ENCODE data around the gene JMJD6. TPM values are rescaled to one million over a fixed set of nuclear protein-coding genes. Genes with fewer than 3 reads are reported as not detected.

The JMJD6 gene
- total RNA-seq, 1 experiment from 2014 or later: 28.9 TPM

- H3K4me1 Mint-ChIP-seq: peaks cover 8 to 11% of the 10 kb centered on the region in 2 experiments
- Histone ChIP-seq H3K56ac (ENCODE audit: insufficient read length, low read depth, low read length) (no peak overlapping the region), H3K18ac (ENCODE audit: insufficient read length, low read depth, low read length) (no peak overlapping the region), H2BK20ac (ENCODE audit: low read depth, low read length, poor library complexity, severe bottlenecking) (no peak overlapping the region), H4K20me1 (ENCODE audit: control insufficient read depth, insufficient read depth, insufficient read length) (no peaks in the 10 kb centered on the region), H3T11ph (ENCODE audit: low read length) (no peak overlapping the region), H2AK5ac (ENCODE audit: insufficient read length, low read length) (no peak overlapping the region), H2BK120ac (ENCODE audit: low read depth, low read length, poor library complexity, severe bottlenecking) (no peak overlapping the region), H4K91ac (ENCODE audit: insufficient read length, low read depth, low read length) (no peak overlapping the region), H2AFZ (ENCODE audit: low read length) (no peak overlapping the region), H2BK15ac (ENCODE audit: low read depth, low read length) (no peak overlapping the region), H3K27ac (ENCODE audit: insufficient read length, low read depth, low read length) (no peak overlapping the region), H3K79me1 (ENCODE audit: insufficient read depth, low read depth, low read length, poor library complexity, severe bottlenecking) (no peaks in the 10 kb centered on the region), H3K14ac (ENCODE audit: insufficient read depth, low read length) (no peak overlapping the region), H2BK5ac (ENCODE audit: insufficient read length, low read length) (no peak overlapping the region), H3K4me1 (ENCODE audit: insufficient read depth, low read length) (peaks cover 2% of the 10 kb centered on the region; the same call in 1 of the 2 replicates), H4K8ac (replicated peaks; ENCODE audit: insufficient read length, low read depth, low read length) (no peak overlapping the region), H4K5ac (ENCODE audit: insufficient read length, low read depth, low read length) (no peak overlapping the region), H2BK12ac (ENCODE audit: insufficient read length, low read depth, low read length) (no peak overlapping the region), H3K9me3 (ENCODE audit: control insufficient read depth, low read depth, low read length) (no peaks in the 10 kb centered on the region), H3K23me2 (ENCODE audit: insufficient read length, low read depth, low read length, poor library complexity, severe bottlenecking) (peaks cover 1% of the 10 kb centered on the region), H3K79me2 (ENCODE audit: insufficient read depth, low read length) (no peaks in the 10 kb centered on the region), H3K4me2 (ENCODE audit: insufficient read depth, insufficient read length, low read length) (no peak overlapping the region), H3K23ac (ENCODE audit: insufficient read length, low read depth, low read length) (no peak overlapping the region), H3K9ac (ENCODE audit: extremely low read depth, insufficient read length, low read length) (no peak overlapping the region), H3K4ac (ENCODE audit: low read depth, low read length) (no peak overlapping the region), H3K27me3 (ENCODE audit: insufficient read depth, low read length) (no peaks in the 10 kb centered on the region)
- no CpG with 5 or more reads among the region's 16 CpGs for WGBS (ENCODE audit: extremely low coverage, insufficient read length, low lambda C conversion rate)
- no peaks in the 10 kb centered on the region for H3K9me3 Mint-ChIP-seq
- no peak for DNase-seq
- no peak for TF ChIP-seq CTCF (conservative IDR thresholded peaks at IDR 0.05)
- no peak overlapping the region for H3K4me3 Mint-ChIP-seq
- H3K27ac Mint-ChIP-seq: no peak overlapping the region
- no peaks in the 10 kb centered on the region; the same call in 1 of the 2 replicates for H3K27me3 Mint-ChIP-seq (ENCODE audit: low read depth)
- peaks cover 0 to 4% (median 0%) of the 10 kb centered on the region in 3 experiments; a peak in 1 of 7 replicates for H3K36me3 Mint-ChIP-seq (ENCODE audit: insufficient read depth in 1 of 3, low read depth in 3 of 3)
These were observed 49.0 kb downstream of the JMJD6 start for GRCh38 chr17:76677406-76677805.

All from H9 (cell line).